ENCODE data around the gene RAPH1.
"Not testable (repeated sequence)": the region's sequence is repeated elsewhere in the genome, so short reads cannot be mapped to it uniquely, and the experiment has no call there.

Gene RAPH1

GRCh38 chr2:203510941-203511305 lies 24.2 kb downstream of the RAPH1 start:
- Histone ChIP-seq H2BK15ac (replicated peaks; ENCODE audit: low read depth) (no peak overlapping the region), H3K27me3 (ENCODE audit: insufficient read depth, low read length, poor library complexity) (no peaks in the 10 kb centered on the region), H3K4ac (ENCODE audit: low read depth, low read length) (no peak overlapping the region), H4K5ac (ENCODE audit: low read length) (no peak overlapping the region), H3K9ac (ENCODE audit: low read length) (no peak overlapping the region), H3K56ac (ENCODE audit: low read length) (no peak overlapping the region), H3K23ac (ENCODE audit: low read length) (no peak overlapping the region), H2AK5ac (ENCODE audit: low read length) (no peak overlapping the region), H3K79me2 (ENCODE audit: control insufficient read depth, insufficient read depth, low read length) (peaks cover 19% of the 10 kb centered on the region), H3K4me3 (ENCODE audit: low read length) (no peak overlapping the region), H4K8ac (ENCODE audit: low read depth, low read length) (no peak overlapping the region), H3K27ac (ENCODE audit: low read depth, low read length) (no peak overlapping the region), H3K4me2 (ENCODE audit: low read length) (no peak overlapping the region), H3K79me1 (ENCODE audit: low read length) (peaks cover 4% of the 10 kb centered on the region), H3K4me1 (ENCODE audit: control insufficient read depth, low read depth, low read length) (no peaks in the 10 kb centered on the region), H3K18ac (ENCODE audit: low read length) (no peak overlapping the region), H2BK120ac (ENCODE audit: low read depth, low read length) (no peak overlapping the region), H2BK5ac (ENCODE audit: low read length) (no peak overlapping the region), H3K36me3 (ENCODE audit: control insufficient read depth, insufficient read depth, low read length) (no peaks in the 10 kb centered on the region)
- no peak for DNase-seq
- WGBS (ENCODE audit: extremely low coverage, insufficient coverage, low lambda C conversion rate): no CpG with 5 or more reads among the region's 1 CpG

GRCh38 chr2:203510256-203510940 lies 24.7 kb downstream of the RAPH1 start:
- no peak overlapping the region for H3K27ac ChIP-seq (ENCODE audit: low read depth, low read length)
- H3K79me1 ChIP-seq (ENCODE audit: low read length): peaks cover 8% of the 10 kb centered on the region
- H3K27me3 ChIP-seq (ENCODE audit: insufficient read depth, low read length, poor library complexity): no peaks in the 10 kb centered on the region
- H2BK15ac ChIP-seq (replicated peaks; ENCODE audit: low read depth): no peak overlapping the region
- no peak overlapping the region for H3K56ac ChIP-seq (ENCODE audit: low read length)
- no peak overlapping the region for H3K4me3 ChIP-seq (ENCODE audit: low read length)
- H3K4ac ChIP-seq (ENCODE audit: low read depth, low read length): no peak overlapping the region
- H3K18ac ChIP-seq (ENCODE audit: low read length): no peak overlapping the region
- no peak overlapping the region for H4K5ac ChIP-seq (ENCODE audit: low read length)
- H3K36me3 ChIP-seq (ENCODE audit: control insufficient read depth, insufficient read depth, low read length): no peaks in the 10 kb centered on the region
- no peak overlapping the region for H3K4me2 ChIP-seq (ENCODE audit: low read length)
- H3K79me2 ChIP-seq (ENCODE audit: control insufficient read depth, insufficient read depth, low read length): peaks cover 22% of the 10 kb centered on the region
- H2AK5ac ChIP-seq (ENCODE audit: low read length): no peak overlapping the region
- no peak overlapping the region for H3K9ac ChIP-seq (ENCODE audit: low read length)
- DNase-seq: peak; percentile 33
- H3K23ac ChIP-seq (ENCODE audit: low read length): no peak overlapping the region
- WGBS (ENCODE audit: extremely low coverage, insufficient coverage, low lambda C conversion rate): no CpG with 5 or more reads among the region's 2 CpGs
- H2BK5ac ChIP-seq (ENCODE audit: low read length): no peak overlapping the region
- no peak overlapping the region for H4K8ac ChIP-seq (ENCODE audit: low read depth, low read length)
- H3K4me1 ChIP-seq (ENCODE audit: control insufficient read depth, low read depth, low read length): no peaks in the 10 kb centered on the region
- H2BK120ac ChIP-seq (ENCODE audit: low read depth, low read length): no peak overlapping the region

DNA sequence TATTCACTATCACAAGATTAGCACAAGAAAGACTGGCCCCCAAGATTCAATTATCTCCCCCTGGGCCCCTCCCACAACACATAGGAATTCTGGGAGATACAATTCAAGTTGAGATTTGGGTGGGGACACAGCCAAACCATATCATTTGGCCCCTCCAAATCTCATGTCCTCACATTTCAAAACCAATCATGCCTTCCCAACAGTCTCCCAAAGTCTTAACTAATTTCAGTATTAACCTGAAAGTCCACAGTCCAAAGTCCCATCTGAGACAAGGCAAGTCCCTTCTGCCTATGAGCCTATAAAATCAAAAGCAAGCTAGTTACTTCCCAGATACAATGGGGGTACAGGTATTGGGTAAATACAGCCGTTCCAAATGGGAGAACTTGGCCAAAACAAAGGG lies 31.6 kb downstream of the RAPH1 start:
- H3K23ac ChIP-seq (ENCODE audit: low read length); DNase-seq; H2BK5ac ChIP-seq (ENCODE audit: low read length); H2BK15ac ChIP-seq (replicated peaks; ENCODE audit: low read depth); H3K4me3 ChIP-seq (ENCODE audit: low read length); H4K8ac ChIP-seq (ENCODE audit: low read depth, low read length); H4K5ac ChIP-seq (ENCODE audit: low read length); H3K18ac ChIP-seq (ENCODE audit: low read length); H3K36me3 ChIP-seq (ENCODE audit: control insufficient read depth, insufficient read depth, low read length); H3K4ac ChIP-seq (ENCODE audit: low read depth, low read length); H3K4me1 ChIP-seq (ENCODE audit: control insufficient read depth, low read depth, low read length); H3K27me3 ChIP-seq (ENCODE audit: insufficient read depth, low read length, poor library complexity); H3K27ac ChIP-seq (ENCODE audit: low read depth, low read length); H3K56ac ChIP-seq (ENCODE audit: low read length); H2AK5ac ChIP-seq (ENCODE audit: low read length); H2BK120ac ChIP-seq (ENCODE audit: low read depth, low read length); H3K79me1 ChIP-seq (ENCODE audit: low read length); H3K9ac ChIP-seq (ENCODE audit: low read length); H3K4me2 ChIP-seq (ENCODE audit: low read length): not testable (repeated sequence)
- WGBS (ENCODE audit: extremely low coverage, insufficient coverage, low lambda C conversion rate): no CpG with 5 or more reads among the region's 1 CpG
- peaks cover 12% of the 10 kb centered on the region for H3K79me2 ChIP-seq (ENCODE audit: control insufficient read depth, insufficient read depth, low read length)

GRCh38 chr2:203501873-203502272 lies 33.2 kb downstream of the RAPH1 start:
- no peak overlapping the region for H2BK15ac ChIP-seq (replicated peaks; ENCODE audit: low read depth)
- H3K4ac ChIP-seq (ENCODE audit: low read depth, low read length): no peak overlapping the region
- H4K5ac ChIP-seq (ENCODE audit: low read length): no peak overlapping the region
- no CpG with 5 or more reads among the region's 1 CpG for WGBS (ENCODE audit: extremely low coverage, insufficient coverage, low lambda C conversion rate)
- no peaks in the 10 kb centered on the region for H3K4me1 ChIP-seq (ENCODE audit: control insufficient read depth, low read depth, low read length)
- no peak overlapping the region for H2AK5ac ChIP-seq (ENCODE audit: low read length)
- H3K36me3 ChIP-seq (ENCODE audit: control insufficient read depth, insufficient read depth, low read length): no peaks in the 10 kb centered on the region
- H3K56ac ChIP-seq (ENCODE audit: low read length): no peak overlapping the region
- H3K23ac ChIP-seq (ENCODE audit: low read length): no peak overlapping the region
- no peak overlapping the region for H3K9ac ChIP-seq (ENCODE audit: low read length)
- H3K18ac ChIP-seq (ENCODE audit: low read length): no peak overlapping the region
- H3K27me3 ChIP-seq (ENCODE audit: insufficient read depth, low read length, poor library complexity): no peaks in the 10 kb centered on the region
- no peak overlapping the region for H4K8ac ChIP-seq (ENCODE audit: low read depth, low read length)
- no peak overlapping the region for H3K4me2 ChIP-seq (ENCODE audit: low read length)
- no peak for DNase-seq
- no peak overlapping the region for H2BK120ac ChIP-seq (ENCODE audit: low read depth, low read length)
- peaks cover 4% of the 10 kb centered on the region for H3K79me1 ChIP-seq (ENCODE audit: low read length)
- no peak overlapping the region for H3K27ac ChIP-seq (ENCODE audit: low read depth, low read length)
- no peak overlapping the region for H2BK5ac ChIP-seq (ENCODE audit: low read length)
- H3K79me2 ChIP-seq (ENCODE audit: control insufficient read depth, insufficient read depth, low read length): peaks cover 8% of the 10 kb centered on the region
- H3K4me3 ChIP-seq (ENCODE audit: low read length): no peak overlapping the region

GRCh38 chr2:203500951-203501350 lies 34.1 kb downstream of the RAPH1 start:
- Histone ChIP-seq H2AK5ac (ENCODE audit: low read length) (no peak overlapping the region), H3K79me2 (ENCODE audit: control insufficient read depth, insufficient read depth, low read length) (peaks cover 7% of the 10 kb centered on the region), H3K4me2 (ENCODE audit: low read length) (no peak overlapping the region), H2BK5ac (ENCODE audit: low read length) (no peak overlapping the region), H2BK15ac (replicated peaks; ENCODE audit: low read depth) (no peak overlapping the region), H3K23ac (ENCODE audit: low read length) (no peak overlapping the region), H3K27me3 (ENCODE audit: insufficient read depth, low read length, poor library complexity) (no peaks in the 10 kb centered on the region), H4K5ac (ENCODE audit: low read length) (no peak overlapping the region), H3K56ac (ENCODE audit: low read length) (no peak overlapping the region), H3K4me1 (ENCODE audit: control insufficient read depth, low read depth, low read length) (no peaks in the 10 kb centered on the region), H2BK120ac (ENCODE audit: low read depth, low read length) (no peak overlapping the region), H3K4ac (ENCODE audit: low read depth, low read length) (no peak overlapping the region), H3K36me3 (ENCODE audit: control insufficient read depth, insufficient read depth, low read length) (no peaks in the 10 kb centered on the region), H3K9ac (ENCODE audit: low read length) (no peak overlapping the region), H3K79me1 (ENCODE audit: low read length) (peaks cover 4% of the 10 kb centered on the region), H3K27ac (ENCODE audit: low read depth, low read length) (no peak overlapping the region), H4K8ac (ENCODE audit: low read depth, low read length) (no peak overlapping the region), H3K18ac (ENCODE audit: low read length) (no peak overlapping the region), H3K4me3 (ENCODE audit: low read length) (no peak overlapping the region)
- WGBS (ENCODE audit: extremely low coverage, insufficient coverage, low lambda C conversion rate): no CpG with 5 or more reads among the region's 1 CpG
- no peak for DNase-seq

GRCh38 chr2:203500297-203500696 lies 34.8 kb downstream of the RAPH1 start:
- Histone ChIP-seq H4K8ac (ENCODE audit: low read depth, low read length) (no peak overlapping the region), H3K4ac (ENCODE audit: low read depth, low read length) (no peak overlapping the region), H3K36me3 (ENCODE audit: control insufficient read depth, insufficient read depth, low read length) (no peaks in the 10 kb centered on the region), H3K23ac (ENCODE audit: low read length) (no peak overlapping the region), H3K79me2 (ENCODE audit: control insufficient read depth, insufficient read depth, low read length) (peaks cover 3% of the 10 kb centered on the region), H2BK15ac (replicated peaks; ENCODE audit: low read depth) (no peak overlapping the region), H3K4me1 (ENCODE audit: control insufficient read depth, low read depth, low read length) (no peaks in the 10 kb centered on the region), H3K18ac (ENCODE audit: low read length) (no peak overlapping the region), H4K5ac (ENCODE audit: low read length) (no peak overlapping the region), H3K4me3 (ENCODE audit: low read length) (no peak overlapping the region), H2BK5ac (ENCODE audit: low read length) (no peak overlapping the region), H2BK120ac (ENCODE audit: low read depth, low read length) (no peak overlapping the region), H3K9ac (ENCODE audit: low read length) (no peak overlapping the region), H3K27ac (ENCODE audit: low read depth, low read length) (no peak overlapping the region), H3K79me1 (ENCODE audit: low read length) (no peaks in the 10 kb centered on the region), H3K4me2 (ENCODE audit: low read length) (no peak overlapping the region), H3K27me3 (ENCODE audit: insufficient read depth, low read length, poor library complexity) (no peaks in the 10 kb centered on the region), H3K56ac (ENCODE audit: low read length) (no peak overlapping the region), H2AK5ac (ENCODE audit: low read length) (no peak overlapping the region)
- WGBS (ENCODE audit: extremely low coverage, insufficient coverage, low lambda C conversion rate): no CpG with 5 or more reads among the region's 2 CpGs
- no peak for DNase-seq

All from mesendoderm (in vitro differentiated cells).